CD4-positive, alpha-beta T cell (primary cell): ENCODE measurements around the gene PNPLA7. TPM values are rescaled to one million over a fixed set of nuclear protein-coding genes. Genes with fewer than 3 reads are reported as not detected.

Source experiments
- ATAC-seq: fragments of 200-7000 bp; cut with Tn5 transposase; one replicate; pipeline ENCODE4 v1.10.0; 2022; ENCODE audit warnings: mild to moderate bottlenecking; ENCODE audit not compliant: poor library complexity
- CTCF ChIA-PET: fragments of 350-600 bp; sonication (Branson Sonifier 250); formaldehyde crosslinking; loops from one replicate; lab custom pipeline; 2021; ENCODE audit warnings: antibody characterized with exemption, inconsistent platforms; lab: Charles Lee
- POLR2A ChIA-PET: fragments of 350-600 bp; sonication (Branson Sonifier 250); formaldehyde crosslinking; loops from one replicate; lab custom pipeline; 2021; ENCODE audit warnings: antibody characterized with exemption, inconsistent platforms; lab: Charles Lee
- DNase-seq, 14 experiments: peaks; one replicate each; pipeline ENCODE4 v3.0.0-alpha.2; 2013 to 2020; ENCODE audit warnings: mixed read lengths in 2 of 14
- H3K27ac ChIP-seq, 2 donors: one replicate each; pipeline versions ENCODE4 v1.5.1 to v1.7.0; 2013; ENCODE audit warnings: low read length in 2 of 2, low read depth in 1 of 2, mild to moderate bottlenecking in 1 of 2
- H3K27me3 ChIP-seq, 2 experiments: 1 replicate in 1 of 2; 2 replicates in 1 of 2; pipeline versions ENCODE4 v1.6.1 to v1.7.0; 2013; ENCODE audit warnings: low read length in 2 of 2, control low read depth in 1 of 2, mild to moderate bottlenecking in 1 of 2, moderate library complexity in 1 of 2; ENCODE audit not compliant: insufficient read depth in 2 of 2, control insufficient read depth in 1 of 2
- H3K36me3 ChIP-seq: one replicate; pipeline ENCODE4 v1.6.1; 2013; ENCODE audit warnings: low read length, control low read depth; ENCODE audit not compliant: insufficient read depth
- H3K4me1 ChIP-seq: one replicate; pipeline ENCODE4 v1.6.1; 2013; ENCODE audit warnings: low read length, control low read depth; ENCODE audit not compliant: insufficient read depth
- H3K4me3 ChIP-seq: one replicate; pipeline ENCODE4 v1.5.1; 2013; ENCODE audit warnings: mild to moderate bottlenecking, low read length, moderate library complexity
- H3K9me3 ChIP-seq, 2 experiments: 1 replicate in 1 of 2; 2 replicates in 1 of 2; pipeline versions ENCODE4 v1.6.1 to v1.7.0; 2013; ENCODE audit warnings: low read length in 2 of 2, mild to moderate bottlenecking in 2 of 2, control low read depth in 1 of 2, moderate library complexity in 1 of 2; ENCODE audit not compliant: control insufficient read depth in 1 of 2, insufficient read depth in 1 of 2
- H3K27ac Mint-ChIP-seq: one replicate; pipeline ENCODE4 v1.8.0; 2020; ENCODE audit warnings: mixed read lengths
- H3K27me3 Mint-ChIP-seq: one replicate; pipeline ENCODE4 v1.8.0; 2021; ENCODE audit warnings: mixed read lengths
- H3K36me3 Mint-ChIP-seq: one replicate; pipeline ENCODE4 v1.8.0; 2021; ENCODE audit warnings: low read depth, mixed read lengths
- H3K4me1 Mint-ChIP-seq: one replicate; pipeline ENCODE4 v1.8.0; 2021; ENCODE audit warnings: low read depth, mixed read lengths
- H3K4me3 Mint-ChIP-seq: one replicate; pipeline ENCODE4 v1.8.0; 2020; ENCODE audit warnings: mild to moderate bottlenecking, mixed read lengths
- H3K9me3 Mint-ChIP-seq: one replicate; pipeline ENCODE4 v1.8.0; 2020; ENCODE audit warnings: mixed read lengths
- intact Hi-C, 2 experiments: fragments of 100-400 bp; cut with DNase I in 1 of 2; cut with micrococcal nuclease in 1 of 2; formaldehyde crosslinking; loops; one replicate each; pipeline versions ENCODE4 v1.15.1 to v1.9.0; 2023 to 2025; cut with DNase I, micrococcal nuclease
- total RNA-seq, 174 experiments: library from RNA in 2 of 174; stranded (reverse) in 2 of 174; gene quantifications; one replicate each; pipeline ENCODE4 v1.2.3 and lab custom pipeline; 2021 to 2026
- TF ChIP-seq, protein P1 (sequence below): fragments of 200-600 bp; IDR thresholded peaks from one replicate; pipeline ENCODE4 v1.8.0; 2022; ENCODE audit warnings: antibody characterized with exemption, mild to moderate bottlenecking

Gene PNPLA7
- total RNA-seq, 2 experiments from 2014 or later, result 7.8 to 8.4 TPM

DNA sequence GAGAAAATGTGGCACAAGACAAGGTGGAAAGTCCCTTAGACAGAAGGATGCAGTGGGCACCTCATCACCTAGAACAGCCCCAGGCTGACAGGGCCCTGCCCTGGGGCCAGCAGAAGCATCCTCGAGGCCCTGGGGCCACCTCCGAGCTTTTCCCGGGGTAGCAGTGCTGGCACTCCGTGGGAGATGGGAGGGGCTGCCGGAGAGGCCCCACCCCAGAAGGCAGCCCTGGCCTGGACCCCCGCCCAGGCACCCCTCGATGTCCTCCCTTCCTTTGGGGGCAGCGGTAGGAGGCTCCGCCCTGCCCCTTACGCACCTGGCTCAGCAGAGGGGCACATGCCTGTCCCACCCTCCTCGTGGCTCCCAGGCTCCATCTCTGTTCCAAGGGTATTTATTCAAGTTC is 73.3 kb downstream of the PNPLA7 start:
- H3K4me1 Mint-ChIP-seq, result peaks cover 2% of the 10 kb centered on the region
- intact Hi-C loops, result no loop called here
- POLR2A ChIA-PET, result no interaction called here
- H3K36me3 Mint-ChIP-seq, result peaks cover 9% of the 10 kb centered on the region
- no peaks in the 10 kb centered on the region for H3K27me3 Mint-ChIP-seq
- CTCF ChIA-PET, result no interaction called here
- H3K27me3 ChIP-seq, result no peaks in the 10 kb centered on the region
- H3K9me3 ChIP-seq, result peaks cover 7 to 32% of the 10 kb centered on the region in 2 experiments
- no peak overlapping the region for H3K4me3 Mint-ChIP-seq
- no peaks in the 10 kb centered on the region for H3K4me1 ChIP-seq
- no peak for ATAC-seq
- no peaks in the 10 kb centered on the region for H3K36me3 ChIP-seq
- H3K9me3 Mint-ChIP-seq, result peaks cover 7% of the 10 kb centered on the region
- peak in 1 of 14 experiments; percentile 10 for DNase-seq
- H3K27ac Mint-ChIP-seq, result no peak overlapping the region
- TF ChIP-seq, protein P1, sequence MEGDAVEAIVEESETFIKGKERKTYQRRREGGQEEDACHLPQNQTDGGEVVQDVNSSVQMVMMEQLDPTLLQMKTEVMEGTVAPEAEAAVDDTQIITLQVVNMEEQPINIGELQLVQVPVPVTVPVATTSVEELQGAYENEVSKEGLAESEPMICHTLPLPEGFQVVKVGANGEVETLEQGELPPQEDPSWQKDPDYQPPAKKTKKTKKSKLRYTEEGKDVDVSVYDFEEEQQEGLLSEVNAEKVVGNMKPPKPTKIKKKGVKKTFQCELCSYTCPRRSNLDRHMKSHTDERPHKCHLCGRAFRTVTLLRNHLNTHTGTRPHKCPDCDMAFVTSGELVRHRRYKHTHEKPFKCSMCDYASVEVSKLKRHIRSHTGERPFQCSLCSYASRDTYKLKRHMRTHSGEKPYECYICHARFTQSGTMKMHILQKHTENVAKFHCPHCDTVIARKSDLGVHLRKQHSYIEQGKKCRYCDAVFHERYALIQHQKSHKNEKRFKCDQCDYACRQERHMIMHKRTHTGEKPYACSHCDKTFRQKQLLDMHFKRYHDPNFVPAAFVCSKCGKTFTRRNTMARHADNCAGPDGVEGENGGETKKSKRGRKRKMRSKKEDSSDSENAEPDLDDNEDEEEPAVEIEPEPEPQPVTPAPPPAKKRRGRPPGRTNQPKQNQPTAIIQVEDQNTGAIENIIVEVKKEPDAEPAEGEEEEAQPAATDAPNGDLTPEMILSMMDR, result no peak
- no peak overlapping the region for H3K27ac ChIP-seq
- H3K4me3 ChIP-seq, result no peak overlapping the region

DNA sequence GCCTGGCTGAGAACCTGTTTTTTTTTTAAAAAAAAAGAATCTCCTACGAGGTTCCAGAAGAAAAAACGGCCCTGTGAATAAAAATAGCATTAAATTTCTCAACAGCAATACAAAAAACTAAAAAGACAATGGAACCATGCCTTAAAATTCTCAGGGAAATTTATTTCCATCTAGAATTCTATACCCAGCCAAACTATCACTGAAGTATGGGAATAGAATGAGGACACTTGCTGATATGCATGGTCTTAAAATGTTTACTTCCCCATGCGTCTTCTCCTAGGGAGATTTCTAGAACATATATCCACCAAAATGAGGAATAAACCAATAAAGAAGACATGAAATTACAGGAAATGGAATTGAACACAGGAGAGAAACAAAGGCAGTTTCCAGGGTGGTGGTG is 74.5 kb downstream of the PNPLA7 start:
- intact Hi-C loops, result no loop called here
- ChIA-PET CTCF (no interaction called here), POLR2A (no interaction called here)
- ATAC-seq, result no peak
- H3K9me3 ChIP-seq, result peaks cover 7 to 32% of the 10 kb centered on the region in 2 experiments
- no peaks in the 10 kb centered on the region for H3K36me3 ChIP-seq
- H3K27ac Mint-ChIP-seq, result no peak overlapping the region
- no peaks in the 10 kb centered on the region for H3K27me3 Mint-ChIP-seq
- peaks cover 3% of the 10 kb centered on the region for H3K4me1 Mint-ChIP-seq
- H3K27me3 ChIP-seq, result no peaks in the 10 kb centered on the region
- H3K27ac ChIP-seq, result no peak overlapping the region
- H3K4me3 ChIP-seq, result no peak overlapping the region
- TF ChIP-seq, protein P1, result no peak
- H3K9me3 Mint-ChIP-seq, result peaks cover 7% of the 10 kb centered on the region
- H3K4me3 Mint-ChIP-seq, result no peak overlapping the region
- H3K36me3 Mint-ChIP-seq, result peaks cover 9% of the 10 kb centered on the region
- H3K4me1 ChIP-seq, result no peaks in the 10 kb centered on the region
- no peak for DNase-seq

DNA sequence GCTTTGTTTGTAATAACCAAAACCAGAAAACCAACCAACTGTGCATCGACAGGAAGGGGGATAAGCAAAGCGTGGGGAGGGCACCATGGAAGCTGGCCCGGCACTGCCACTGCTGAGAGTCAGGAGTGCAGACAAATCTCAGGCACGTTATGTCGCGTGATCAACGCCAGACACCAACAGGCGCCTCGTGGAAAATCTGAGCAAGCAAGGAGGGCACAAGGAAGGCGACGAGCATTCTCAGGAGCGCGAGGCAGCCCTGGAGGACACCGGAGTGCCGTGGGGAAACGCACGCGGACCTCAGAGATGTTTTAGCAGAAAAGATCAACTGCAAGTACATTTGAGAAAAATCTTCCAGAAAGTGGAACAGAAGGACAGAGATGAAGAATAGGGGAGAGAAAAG is 75.9 kb downstream of the PNPLA7 start:
- Histone ChIP-seq H3K27ac (no peak overlapping the region), H3K9me3 (peaks cover 7 to 32% of the 10 kb centered on the region in 2 experiments), H3K4me1 (no peaks in the 10 kb centered on the region), H3K27me3 (no peaks in the 10 kb centered on the region), H3K4me3 (no peak overlapping the region), H3K36me3 (no peaks in the 10 kb centered on the region)
- POLR2A ChIA-PET, result no interaction called here
- intact Hi-C loops, result no loop called here
- Mint-ChIP-seq H3K27ac (no peak overlapping the region), H3K9me3 (peaks cover 7% of the 10 kb centered on the region), H3K4me3 (no peak overlapping the region), H3K36me3 (peaks cover 9% of the 10 kb centered on the region), H3K4me1 (peaks cover 10% of the 10 kb centered on the region), H3K27me3 (no peaks in the 10 kb centered on the region)
- no peak for DNase-seq
- TF ChIP-seq, protein P1, result no peak
- no peak for ATAC-seq
- CTCF ChIA-PET, result no interaction called here
